NT2/D1 (cell line): ENCODE data around the gene KIF16B.

Experiments
- DNase-seq: peaks from one replicate; pipeline ENCODE4 v3.0.0-alpha.2; 2011; ENCODE audit warnings: low read depth, low spot score
- H3K27me3 ChIP-seq: 2 replicates; pipeline ENCODE4 v1.6.0; 2011; ENCODE audit warnings: mild to moderate bottlenecking; ENCODE audit not compliant: insufficient read length, insufficient read depth
- H3K36me3 ChIP-seq: 2 replicates; pipeline ENCODE4 v1.6.1; 2011; ENCODE audit warnings: mild to moderate bottlenecking, low read length, mixed read lengths; ENCODE audit not compliant: insufficient read depth, insufficient read length
- H3K4me1 ChIP-seq: 2 replicates; pipeline ENCODE4 v1.5.1; 2011; ENCODE audit not compliant: insufficient read depth, insufficient read length
- H3K4me3 ChIP-seq: 2 replicates; pipeline ENCODE4 v1.5.1; 2011; ENCODE audit warnings: low read depth; ENCODE audit not compliant: insufficient read length
- H3K9ac ChIP-seq: 2 replicates; pipeline ENCODE4 v1.6.0; 2011; ENCODE audit warnings: low read depth; ENCODE audit not compliant: insufficient read length
- H3K9me3 ChIP-seq: 2 replicates; pipeline ENCODE4 v1.5.1; 2011; ENCODE audit warnings: mild to moderate bottlenecking, low read length; ENCODE audit not compliant: insufficient read depth
- SUZ12 ChIP-seq: IDR thresholded peaks from 2 replicates; pipeline ENCODE4 v1.6.1; 2011; ENCODE audit not compliant: insufficient read length, insufficient read depth; ENCODE audit errors: extremely low read depth
- YY1 ChIP-seq: IDR thresholded peaks from 2 replicates; pipeline ENCODE4 v1.6.1; 2011; ENCODE audit not compliant: insufficient read length, insufficient read depth
- ZNF274 ChIP-seq: IDR thresholded peaks from 2 replicates; pipeline ENCODE4 v1.6.1; 2011; ENCODE audit warnings: mild to moderate bottlenecking, low read depth, low read length

The KIF16B gene

DNA sequence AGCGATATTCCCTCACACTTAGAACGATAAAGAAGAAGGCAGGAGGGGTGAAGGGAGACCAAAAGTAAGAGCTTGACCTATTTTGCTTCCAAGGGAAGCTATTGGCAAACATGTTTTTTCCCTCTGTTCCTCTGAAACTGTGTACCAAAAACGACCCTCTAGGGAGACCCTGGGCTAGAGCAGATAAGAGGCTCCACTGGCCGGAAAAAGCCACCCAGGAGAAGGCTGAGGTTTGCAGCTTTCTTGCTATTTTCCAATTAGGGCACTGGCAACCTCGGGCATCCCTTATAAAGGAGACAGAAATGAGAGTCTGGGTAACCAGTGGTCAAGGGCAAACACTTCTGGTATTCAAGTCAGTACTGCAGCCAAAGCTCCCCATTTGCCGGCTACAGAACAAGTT lies 168.0 kb downstream of the KIF16B start:
- TF ChIP-seq ZNF274 = no peak
- no peak for TF ChIP-seq SUZ12
- no peak for TF ChIP-seq YY1
- H3K4me3 ChIP-seq = no peak overlapping the region
- no peaks in the 10 kb centered on the region for H3K27me3 ChIP-seq
- no peaks in the 10 kb centered on the region for H3K4me1 ChIP-seq
- H3K9me3 ChIP-seq = no peaks in the 10 kb centered on the region
- H3K9ac ChIP-seq = no peak overlapping the region
- DNase-seq = no peak
- no peaks in the 10 kb centered on the region for H3K36me3 ChIP-seq

DNA sequence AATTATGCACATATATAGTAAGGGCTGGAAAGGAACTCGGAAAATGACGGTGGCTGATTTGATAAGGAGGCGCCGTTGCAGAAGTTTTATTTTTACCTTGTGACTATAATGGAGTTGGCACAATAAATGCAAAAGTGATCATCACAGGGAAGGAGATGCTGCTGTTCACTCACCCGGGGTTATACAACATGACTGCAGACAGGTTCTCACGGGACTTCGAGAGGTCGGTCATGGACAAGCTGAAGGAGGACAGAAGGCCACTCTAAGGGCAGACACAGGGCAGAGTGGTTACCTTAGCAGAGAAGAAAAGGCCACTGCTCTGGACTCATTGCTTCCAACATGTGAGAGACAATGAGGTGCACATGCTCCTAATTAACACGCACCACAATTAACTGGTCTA lies 168.6 kb downstream of the KIF16B start:
- no peak overlapping the region for H3K4me3 ChIP-seq
- H3K4me1 ChIP-seq = no peaks in the 10 kb centered on the region
- H3K9ac ChIP-seq = no peak overlapping the region
- no peak for DNase-seq
- H3K27me3 ChIP-seq = no peaks in the 10 kb centered on the region
- no peaks in the 10 kb centered on the region for H3K9me3 ChIP-seq
- TF ChIP-seq ZNF274 = no peak
- TF ChIP-seq SUZ12 = no peak
- TF ChIP-seq YY1 = no peak
- no peaks in the 10 kb centered on the region for H3K36me3 ChIP-seq

DNA sequence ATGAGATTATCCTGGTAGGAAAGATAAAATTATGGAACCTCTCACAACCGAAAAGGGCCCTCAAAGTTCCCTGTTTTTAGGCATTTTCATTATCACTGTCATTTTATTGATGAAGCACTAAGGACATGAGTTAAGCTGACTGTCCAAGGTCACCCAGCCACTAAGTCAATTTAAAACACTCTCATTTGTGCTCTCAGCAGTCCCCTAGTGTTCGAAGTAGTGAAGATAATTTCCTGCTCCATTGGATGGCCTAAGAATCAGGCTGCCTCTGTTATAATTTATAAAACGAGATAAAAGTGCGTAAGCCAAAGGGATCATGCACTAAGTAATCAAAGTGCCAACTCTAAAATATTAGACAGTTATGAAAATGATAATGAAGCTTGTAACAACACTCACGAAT lies 169.1 kb downstream of the KIF16B start:
- H3K36me3 ChIP-seq = no peaks in the 10 kb centered on the region
- H3K4me3 ChIP-seq = no peak overlapping the region
- DNase-seq = no peak
- H3K9ac ChIP-seq = no peak overlapping the region
- H3K9me3 ChIP-seq = no peaks in the 10 kb centered on the region
- no peaks in the 10 kb centered on the region for H3K4me1 ChIP-seq
- H3K27me3 ChIP-seq = no peaks in the 10 kb centered on the region
- TF ChIP-seq ZNF274 (no peak), SUZ12 (no peak), YY1 (no peak)

DNA sequence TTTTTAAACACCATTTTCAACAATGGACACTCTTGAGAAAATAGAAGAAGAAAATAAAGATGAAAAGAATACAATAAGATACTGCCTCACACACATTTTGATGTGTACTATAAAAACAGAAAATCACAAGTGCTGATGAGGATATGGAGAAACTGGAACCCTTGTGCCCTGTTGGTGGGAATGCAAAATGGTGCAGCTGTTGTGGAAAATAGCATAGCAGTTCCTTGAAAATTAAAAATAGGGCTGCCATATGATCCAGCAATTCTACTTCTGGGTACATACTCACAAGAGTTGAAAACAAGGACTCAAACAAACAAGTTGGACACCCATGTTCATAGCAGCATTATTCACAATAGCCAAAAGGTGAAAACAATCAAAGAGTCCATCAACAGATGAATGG lies 173.0 kb downstream of the KIF16B start:
- TF ChIP-seq ZNF274 (no peak), YY1 (no peak), SUZ12 (no peak)
- H3K4me1 ChIP-seq = no peaks in the 10 kb centered on the region
- no peak for DNase-seq
- no peak overlapping the region for H3K9ac ChIP-seq
- H3K9me3 ChIP-seq = no peaks in the 10 kb centered on the region
- H3K36me3 ChIP-seq = no peaks in the 10 kb centered on the region
- H3K4me3 ChIP-seq = no peak overlapping the region
- H3K27me3 ChIP-seq = no peaks in the 10 kb centered on the region

DNA sequence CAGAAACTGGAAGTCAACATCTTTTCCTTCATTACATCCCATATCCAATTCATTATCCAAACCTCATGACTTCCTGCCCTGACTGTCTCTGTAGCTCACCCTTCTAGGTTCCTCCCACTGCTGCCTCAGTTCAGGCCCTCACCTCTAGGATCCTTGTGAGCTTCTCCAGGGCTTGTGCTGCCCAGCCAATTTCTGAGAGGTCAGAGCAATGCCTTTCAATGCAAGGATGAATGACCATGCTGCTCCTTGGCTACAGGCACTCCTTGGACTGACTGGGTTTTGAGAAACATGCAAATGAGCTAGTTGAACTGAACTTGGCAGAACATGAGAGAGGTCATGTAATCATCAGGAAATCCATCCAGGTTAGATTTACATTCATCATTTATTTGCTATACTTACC lies 173.4 kb downstream of the KIF16B start:
- DNase-seq = no peak
- no peaks in the 10 kb centered on the region for H3K27me3 ChIP-seq
- H3K9ac ChIP-seq = no peak overlapping the region
- no peaks in the 10 kb centered on the region for H3K9me3 ChIP-seq
- no peaks in the 10 kb centered on the region for H3K36me3 ChIP-seq
- H3K4me3 ChIP-seq = no peak overlapping the region
- TF ChIP-seq ZNF274 (no peak), SUZ12 (no peak), YY1 (no peak)
- no peaks in the 10 kb centered on the region for H3K4me1 ChIP-seq

DNA sequence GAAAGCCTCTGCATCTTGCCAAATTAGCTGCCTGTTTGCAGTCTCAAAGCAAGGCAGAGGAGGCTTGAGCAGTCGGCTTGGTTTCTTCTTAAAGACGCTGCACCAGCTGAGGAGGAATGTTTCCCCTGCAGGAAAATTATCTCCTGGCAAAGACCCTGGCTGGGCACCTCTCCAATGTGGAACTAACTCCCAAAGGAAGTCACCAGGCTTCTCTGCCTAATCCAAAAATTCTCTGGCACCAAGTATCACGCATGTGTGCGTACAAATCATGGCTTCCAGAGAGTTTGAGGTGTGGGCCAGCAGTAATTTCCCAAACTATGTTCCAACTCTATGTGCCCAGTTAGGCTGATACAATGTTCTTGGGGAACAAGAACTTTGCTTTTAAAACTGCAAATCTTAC lies 176.2 kb downstream of the KIF16B start:
- no peak overlapping the region for H3K4me3 ChIP-seq
- H3K27me3 ChIP-seq = no peaks in the 10 kb centered on the region
- H3K9me3 ChIP-seq = no peaks in the 10 kb centered on the region
- no peak for DNase-seq
- H3K4me1 ChIP-seq = no peaks in the 10 kb centered on the region
- H3K36me3 ChIP-seq = no peaks in the 10 kb centered on the region
- H3K9ac ChIP-seq = no peak overlapping the region
- no peak for TF ChIP-seq ZNF274
- no peak for TF ChIP-seq SUZ12
- TF ChIP-seq YY1 = no peak

DNA sequence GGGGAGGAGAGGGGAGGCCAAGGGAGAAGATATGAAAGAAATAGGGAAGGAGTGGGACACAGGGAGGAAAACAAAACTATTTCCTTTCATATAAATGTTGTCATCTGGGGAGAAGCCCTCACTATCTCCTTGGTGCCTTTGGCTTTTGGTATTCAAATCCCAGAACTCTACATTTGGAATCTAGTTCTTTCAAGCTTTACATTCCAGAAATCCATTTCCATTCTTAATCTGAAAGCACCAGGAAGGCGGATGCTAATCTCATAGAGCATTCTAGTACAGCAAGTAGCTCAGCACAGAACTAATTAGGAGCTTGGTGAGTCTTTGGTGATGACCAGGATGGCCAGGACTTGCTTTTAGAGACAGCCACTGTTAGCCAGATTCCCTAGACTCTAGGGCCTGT lies 177.9 kb downstream of the KIF16B start:
- H3K9me3 ChIP-seq = no peaks in the 10 kb centered on the region
- no peak overlapping the region for H3K9ac ChIP-seq
- H3K4me3 ChIP-seq = no peak overlapping the region
- peak; percentile 6 for DNase-seq
- no peaks in the 10 kb centered on the region for H3K36me3 ChIP-seq
- no peaks in the 10 kb centered on the region for H3K4me1 ChIP-seq
- H3K27me3 ChIP-seq = no peaks in the 10 kb centered on the region
- TF ChIP-seq SUZ12 (no peak), ZNF274 (no peak), YY1 (no peak)

DNA sequence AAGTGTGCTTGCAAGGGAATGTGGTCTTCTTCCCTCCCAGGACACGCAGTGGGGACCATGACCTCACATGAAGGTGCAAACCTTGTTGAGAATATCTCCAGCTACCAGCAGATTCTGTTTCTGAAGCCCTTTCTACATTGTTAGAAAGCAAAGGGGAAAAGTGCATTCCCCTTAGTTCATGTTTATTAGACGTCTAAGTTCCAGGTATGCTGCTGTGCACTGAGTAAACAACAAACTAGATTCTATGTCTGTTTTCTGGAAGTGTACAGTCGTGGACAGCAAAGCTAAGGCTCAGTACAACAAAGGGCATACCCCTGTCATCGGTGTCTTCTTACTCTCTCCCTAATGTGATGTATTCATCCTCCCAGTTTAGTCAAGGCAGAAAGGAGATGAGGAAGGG lies 178.5 kb downstream of the KIF16B start:
- DNase-seq = no peak
- TF ChIP-seq SUZ12 (no peak), YY1 (no peak), ZNF274 (no peak)
- no peaks in the 10 kb centered on the region for H3K4me1 ChIP-seq

More for the DNA sequence above, 178.5 kb downstream of the KIF16B start:
- no peak overlapping the region for H3K9ac ChIP-seq
- H3K36me3 ChIP-seq = no peaks in the 10 kb centered on the region
- H3K9me3 ChIP-seq = no peaks in the 10 kb centered on the region
- no peak overlapping the region for H3K4me3 ChIP-seq
- H3K27me3 ChIP-seq = no peaks in the 10 kb centered on the region
